ENCODE data around the gene TDRD10.

The TDRD10 gene

GRCh38 chr1:154520333-154520732 lies 18.3 kb downstream of the TDRD10 start:
- H3K4me1 ChIP-seq (ENCODE audit: insufficient read depth, low read length) = no peaks in the 10 kb centered on the region
- H3K27me3 ChIP-seq (ENCODE audit: insufficient read depth, low read length, poor library complexity) = peaks cover 39% of the 10 kb centered on the region
- H3K4me3 ChIP-seq (ENCODE audit: low read depth in 1 of 2, low read length in 2 of 2) = no peak overlapping the region
- no peak overlapping the region for H3K27ac ChIP-seq (ENCODE audit: low read length)
- no peaks in the 10 kb centered on the region for H3K9me3 ChIP-seq (ENCODE audit: insufficient read depth, low read length, severe bottlenecking)
- H2AFZ ChIP-seq (ENCODE audit: low read depth, low read length) = no peak overlapping the region
- no peak for TF ChIP-seq CTCF (IDR thresholded peaks at IDR 0.05; ENCODE audit: borderline replicate concordance, extremely low read depth, low read length, poor library complexity, severe bottlenecking)
- TF ChIP-seq EZH2 (IDR thresholded peaks at IDR 0.05; ENCODE audit: borderline replicate concordance, low read depth, low read length, severe bottlenecking) = no peak
- H3K4me2 ChIP-seq (ENCODE audit: insufficient read depth, low read length) = no peak overlapping the region
- H3K36me3 ChIP-seq (ENCODE audit: insufficient read depth, low read length) = no peaks in the 10 kb centered on the region
- H3K9ac ChIP-seq (ENCODE audit: low read depth, low read length) = no peak overlapping the region
- no peaks in the 10 kb centered on the region for H3K79me2 ChIP-seq (ENCODE audit: insufficient read depth, low read length)
- ATAC-seq (ENCODE audit: insufficient read depth, low read depth) (no peak), DNase-seq (no peak)
- H4K20me1 ChIP-seq (ENCODE audit: insufficient read depth, low read length) = no peaks in the 10 kb centered on the region

GRCh38 chr1:154521695-154522094 lies 19.7 kb downstream of the TDRD10 start:
- no peaks in the 10 kb centered on the region for H4K20me1 ChIP-seq (ENCODE audit: insufficient read depth, low read length)
- DNase-seq (no peak), ATAC-seq (ENCODE audit: insufficient read depth, low read depth) (no peak)
- no peak overlapping the region for H3K4me3 ChIP-seq (ENCODE audit: low read depth in 1 of 2, low read length in 2 of 2)
- no peak overlapping the region for H2AFZ ChIP-seq (ENCODE audit: low read depth, low read length)
- H3K9ac ChIP-seq (ENCODE audit: low read depth, low read length) = no peak overlapping the region
- TF ChIP-seq CTCF (IDR thresholded peaks at IDR 0.05; ENCODE audit: borderline replicate concordance, extremely low read depth, low read length, poor library complexity, severe bottlenecking) = no peak
- no peak for TF ChIP-seq EZH2 (IDR thresholded peaks at IDR 0.05; ENCODE audit: borderline replicate concordance, low read depth, low read length, severe bottlenecking)
- H3K4me1 ChIP-seq (ENCODE audit: insufficient read depth, low read length) = no peaks in the 10 kb centered on the region
- H3K27ac ChIP-seq (ENCODE audit: low read length) = no peak overlapping the region
- no peaks in the 10 kb centered on the region for H3K79me2 ChIP-seq (ENCODE audit: insufficient read depth, low read length)
- H3K27me3 ChIP-seq (ENCODE audit: insufficient read depth, low read length, poor library complexity) = peaks cover 39% of the 10 kb centered on the region
- no peak overlapping the region for H3K4me2 ChIP-seq (ENCODE audit: insufficient read depth, low read length)
- H3K36me3 ChIP-seq (ENCODE audit: insufficient read depth, low read length) = no peaks in the 10 kb centered on the region
- H3K9me3 ChIP-seq (ENCODE audit: insufficient read depth, low read length, severe bottlenecking) = no peaks in the 10 kb centered on the region

GRCh38 chr1:154524881-154525280 lies 22.9 kb downstream of the TDRD10 start:
- H3K27ac ChIP-seq (ENCODE audit: low read length) = no peak overlapping the region
- no peak overlapping the region for H3K9ac ChIP-seq (ENCODE audit: low read depth, low read length)
- H3K4me3 ChIP-seq (ENCODE audit: low read depth in 1 of 2, low read length in 2 of 2) = no peak overlapping the region
- no peak for TF ChIP-seq EZH2 (IDR thresholded peaks at IDR 0.05; ENCODE audit: borderline replicate concordance, low read depth, low read length, severe bottlenecking)
- no peak for TF ChIP-seq CTCF (IDR thresholded peaks at IDR 0.05; ENCODE audit: borderline replicate concordance, extremely low read depth, low read length, poor library complexity, severe bottlenecking)
- no peaks in the 10 kb centered on the region for H3K79me2 ChIP-seq (ENCODE audit: insufficient read depth, low read length)
- H3K4me1 ChIP-seq (ENCODE audit: insufficient read depth, low read length) = no peaks in the 10 kb centered on the region
- no peaks in the 10 kb centered on the region for H3K9me3 ChIP-seq (ENCODE audit: insufficient read depth, low read length, severe bottlenecking)
- ATAC-seq (ENCODE audit: insufficient read depth, low read depth) = no peak
- no peak overlapping the region for H3K4me2 ChIP-seq (ENCODE audit: insufficient read depth, low read length)
- H3K36me3 ChIP-seq (ENCODE audit: insufficient read depth, low read length) = no peaks in the 10 kb centered on the region
- no peak for DNase-seq
- no peak overlapping the region for H2AFZ ChIP-seq (ENCODE audit: low read depth, low read length)
- no peaks in the 10 kb centered on the region for H4K20me1 ChIP-seq (ENCODE audit: insufficient read depth, low read length)
- H3K27me3 ChIP-seq (ENCODE audit: insufficient read depth, low read length, poor library complexity) = peaks cover 30% of the 10 kb centered on the region

- H3K27ac ChIP-seq (ENCODE audit: low read length) = no peak overlapping the region
- ATAC-seq (ENCODE audit: insufficient read depth, low read depth) (no peak), DNase-seq (no peak)
- peaks cover 11% of the 10 kb centered on the region for H3K27me3 ChIP-seq (ENCODE audit: insufficient read depth, low read length, poor library complexity)
- no peak overlapping the region for H3K4me2 ChIP-seq (ENCODE audit: insufficient read depth, low read length)
- no peaks in the 10 kb centered on the region for H3K79me2 ChIP-seq (ENCODE audit: insufficient read depth, low read length)
- no peak overlapping the region for H2AFZ ChIP-seq (ENCODE audit: low read depth, low read length)
- no peaks in the 10 kb centered on the region for H3K36me3 ChIP-seq (ENCODE audit: insufficient read depth, low read length)
- TF ChIP-seq EZH2 (IDR thresholded peaks at IDR 0.05; ENCODE audit: borderline replicate concordance, low read depth, low read length, severe bottlenecking) (no peak), CTCF (IDR thresholded peaks at IDR 0.05; ENCODE audit: borderline replicate concordance, extremely low read depth, low read length, poor library complexity, severe bottlenecking) (no peak)
- H3K4me3 ChIP-seq (ENCODE audit: low read depth in 1 of 2, low read length in 2 of 2) = no peak overlapping the region
- H3K9ac ChIP-seq (ENCODE audit: low read depth, low read length) = no peak overlapping the region
- H4K20me1 ChIP-seq (ENCODE audit: insufficient read depth, low read length) = no peaks in the 10 kb centered on the region
- no peaks in the 10 kb centered on the region for H3K4me1 ChIP-seq (ENCODE audit: insufficient read depth, low read length)
- no peaks in the 10 kb centered on the region for H3K9me3 ChIP-seq (ENCODE audit: insufficient read depth, low read length, severe bottlenecking)
These were observed 25.2 kb downstream of the TDRD10 start for GRCh38 chr1:154527192-154527591.
